Astrocyte (in vitro differentiated cells and primary cell): ENCODE measurements around the gene FAM124A.

ENCODE experiments used
- CTCF ChIP-seq: IDR thresholded peaks from 2 replicates; pipeline ENCODE4 v1.5.1; 2011; ENCODE audit warnings: low read depth, mild to moderate bottlenecking, inconsistent platforms, low read length, moderate library complexity; ENCODE audit not compliant: insufficient read depth
- EZH2 ChIP-seq: IDR thresholded peaks from 2 replicates; pipeline ENCODE4 v1.6.1; 2012; ENCODE audit warnings: mild to moderate bottlenecking, low read length, inconsistent platforms; ENCODE audit not compliant: insufficient read depth

GRCh38 chr13:51202477-51203046 lies 19.6 kb upstream of the FAM124A start:
- TF ChIP-seq CTCF (no peak), EZH2 (no peak)
